Heart left ventricle (tissue), 16 donors: Measurements from ENCODE around the gene CDKL5. TPM values are rescaled to one million over a fixed set of nuclear protein-coding genes. Genes with fewer than 3 reads are reported as not detected.

Experiments used
- ATAC-seq, 4 donors: fragments of 200-7000 bp; cut with Tn5 transposase; one replicate each; pipeline ENCODE4 v1.9.1; 2020 to 2022; ENCODE audit warnings: moderate library complexity in 4 of 4, mild to moderate bottlenecking in 3 of 4, moderate number of reproducible peaks in 1 of 4
- DNase-seq, 5 donors: peaks; one replicate each; pipeline ENCODE4 v3.0.0-alpha.2; 2020
- H3K27ac ChIP-seq, 12 donors: fragments of 200-600 bp; sonication (generic) in 4 of 12; one replicate each; pipeline versions ENCODE4 v1.5.0 to v1.8.0; 2016 to 2022; ENCODE audit warnings: mild to moderate bottlenecking in 2 of 12
- H3K27me3 ChIP-seq, 9 donors: fragments of 200-600 bp; sonication (generic) in 2 of 9; one replicate each; pipeline versions ENCODE4 v1.5.1 to v1.8.0; 2016 to 2022; ENCODE audit warnings: mild to moderate bottlenecking in 3 of 9
- H3K36me3 ChIP-seq, 9 donors: fragments of 200-600 bp; sonication (generic) in 2 of 9; one replicate each; pipeline versions ENCODE4 v1.5.0 to v1.8.0; 2018 to 2022; ENCODE audit warnings: mild to moderate bottlenecking in 2 of 9
- H3K4me1 ChIP-seq, 12 donors: fragments of 200-600 bp; sonication (generic) in 4 of 12; one replicate each; pipeline versions ENCODE4 v1.5.0 to v1.8.0; 2016 to 2022; ENCODE audit warnings: mild to moderate bottlenecking in 3 of 12
- H3K4me3 ChIP-seq, 12 donors: fragments of 200-600 bp; sonication (generic) in 4 of 12; one replicate each; pipeline versions ENCODE4 v1.5.0 to v1.8.0; 2017 to 2022; ENCODE audit warnings: mild to moderate bottlenecking in 9 of 12, moderate library complexity in 4 of 12
- H3K9me3 ChIP-seq, 12 donors: fragments of 200-600 bp; sonication (generic) in 4 of 12; one replicate each; pipeline versions ENCODE4 v1.5.0 to v1.8.0; 2016 to 2022; ENCODE audit warnings: mild to moderate bottlenecking in 1 of 12
- CTCF ChIP-seq, 12 donors: fragments of 200-600 bp; sonication (generic) in 4 of 12; IDR thresholded peaks; one replicate each; pipeline versions ENCODE4 v1.5.0 to v1.8.0; 2018 to 2022; ENCODE audit warnings: antibody characterized with exemption in 12 of 12, mild to moderate bottlenecking in 5 of 12
- POLR2A ChIP-seq, 2 donors: fragments of 450-650 bp; IDR thresholded peaks; one replicate each; pipeline ENCODE4 v1.6.1; 2017; ENCODE audit warnings: antibody characterized with exemption in 2 of 2, mild to moderate bottlenecking in 2 of 2, moderate library complexity in 2 of 2
- WGBS, 4 donors: extraction: QIAGEN DNeasy Blood & Tissue Kit in 2 of 4; methylation state at CpG; one replicate each; pipeline versions ENCODE4 v1.1.5 to v1.1.7; 2013 to 2018; 5-methylcytosine and 5-hydroxymethylcytosine counted together
- intact Hi-C, 10 donors: fragments of 100-400 bp; cut with DNase I; formaldehyde crosslinking; loops; one replicate each; pipeline versions ENCODE4 v1.11.1 to v1.14.2; 2022
- polyA plus RNA-seq, 2 donors: library from polyadenylated mRNA; stranded (reverse); fragments of 200-250 nt; gene quantifications; one replicate each; pipeline ENCODE4 v1.2.3, GENCODE V29; 2013
- total RNA-seq, 9 donors: library from RNA; depleted of rRNA in 2 of 9; stranded (reverse); fragments of >200 nt in 2 of 9; fragmentation: NEBNext Ultra II Directional in 3 of 9; extraction: Animal tissue kit (Norgen Biotek cat#: 25700) in 3 of 9; gene quantifications; one replicate each; pipeline versions ENCODE4 v1.1.0 to v1.2.4, GENCODE V29; 2016 to 2023
- donor health status: ischemic (EF 13 %, LVEDD 7.1; RV severe dilation, severe dysfunction).
- donor health status: healthy with polysubstance abuse.
- donor health status: DM: no; HTN: yes; CAD: no.
- donor health status: DM: no; HTN: no; CAD: no.
- donor health status: ischemic (EF 25% LVEDD 6.9; RV normal size, moderate dysfunction).
- donor health status: ischemic (EF 25% LVEDD 5.7; RV mildly dilated, moderate dysfunction).
- donor health status: healthy.
- donor health status: DM: yes; HTN: yes; CAD: no.
- donor health status: ischemic (EF 35%, LVEDD 5.7; RV mildly dilated, moderate dysfunction).
- donor health status: nonischemic (EF 11% LVEDD 7.7; RV severe dilation, severe dysfunction).
- donor health status: DM: yes; HTN: yes; CAD: no.
- donor health status: PGD.
- donor health status: ischemic (EF 29% LVEDD 5.4; RV normal size, mild dysfunction).
- donor health status: nonischemic (EF 23%, LVEDD 6.1; RV moderate dilation, normal function).

The CDKL5 gene
- total and polyA plus RNA-seq, 11 donors: 3.0 to 12.5 (median 9.3) TPM

GRCh38 chrX:18643853-18644252 lies 218.4 kb downstream of the CDKL5 start:
- 62 to 90% (median 77%) methylated on average over 3 of the region's 3 CpGs for WGBS, 4 donors
- no peak overlapping the region for H3K4me3 ChIP-seq
- intact Hi-C loops: no loop called here
- H3K27ac ChIP-seq: no peak overlapping the region
- no peaks in the 10 kb centered on the region for H3K4me1 ChIP-seq
- no peak for ATAC-seq
- no peaks in the 10 kb centered on the region for H3K36me3 ChIP-seq
- no peaks in the 10 kb centered on the region for H3K9me3 ChIP-seq
- TF ChIP-seq CTCF (IDR thresholded peaks at IDR 0.05) (no peak), POLR2A (IDR thresholded peaks at IDR 0.05) (no peak)
- no peak for DNase-seq
- H3K27me3 ChIP-seq: no peaks in the 10 kb centered on the region

GRCh38 chrX:18647621-18648020 lies 222.2 kb downstream of the CDKL5 start:
- Histone ChIP-seq H3K4me1 (no peaks in the 10 kb centered on the region), H3K27ac (no peak overlapping the region), H3K4me3 (no peak overlapping the region), H3K36me3 (no peaks in the 10 kb centered on the region), H3K9me3 (no peaks in the 10 kb centered on the region), H3K27me3 (no peaks in the 10 kb centered on the region)
- ATAC-seq (no peak), DNase-seq (no peak)
- TF ChIP-seq CTCF (IDR thresholded peaks at IDR 0.05) (no peak), POLR2A (IDR thresholded peaks at IDR 0.05) (no peak)
- 80 to 84% (median 82%) methylated on average over 4 of the region's 4 CpGs for WGBS, 4 donors
- intact Hi-C loops: no loop called here

- TF ChIP-seq POLR2A (IDR thresholded peaks at IDR 0.05) (no peak), CTCF (IDR thresholded peaks at IDR 0.05) (no peak)
- 42 to 70% (median 56%) methylated on average over 9 of the region's 9 CpGs for WGBS, 4 donors
- Histone ChIP-seq H3K4me1 (no peaks in the 10 kb centered on the region), H3K27me3 (no peaks in the 10 kb centered on the region), H3K27ac (no peak overlapping the region), H3K4me3 (no peak overlapping the region), H3K36me3 (no peaks in the 10 kb centered on the region), H3K9me3 (no peaks in the 10 kb centered on the region)
- intact Hi-C loops: no loop called here
- DNase-seq (no peak), ATAC-seq (no peak)
Observed at GRCh38 chrX:18649498-18649951, 224.1 kb downstream of the CDKL5 start.

GRCh38 chrX:18650662-18651061 lies 225.3 kb downstream of the CDKL5 start:
- no peaks in the 10 kb centered on the region for H3K9me3 ChIP-seq
- H3K4me1 ChIP-seq: no peaks in the 10 kb centered on the region
- 84 to 97% (median 92%) methylated on average over 6 of the region's 6 CpGs for WGBS, 4 donors
- DNase-seq (no peak), ATAC-seq (no peak)
- H3K27me3 ChIP-seq: no peaks in the 10 kb centered on the region
- H3K27ac ChIP-seq: no peak overlapping the region
- no peak overlapping the region for H3K4me3 ChIP-seq
- no peaks in the 10 kb centered on the region for H3K36me3 ChIP-seq
- intact Hi-C loops: no loop called here
- no peak for TF ChIP-seq POLR2A (IDR thresholded peaks at IDR 0.05)
- TF ChIP-seq CTCF (IDR thresholded peaks at IDR 0.05): no peak
